Suprapubic skin (tissue), 4 donors: ENCODE measurements around the gene LOC101059915.
"Not testable (repeated sequence)": the region's sequence is repeated elsewhere in the genome, so short reads cannot be mapped to it uniquely, and the experiment has no call there.

Source experiments
- CTCF ChIP-seq, 2 donors: fragments of 200-600 bp in 1 of 2; fragments of 450-650 bp in 1 of 2; sonication (generic) in 1 of 2; IDR thresholded peaks; one replicate each; pipeline ENCODE4 v1.5.1; 2016 to 2019; ENCODE audit warnings: antibody characterized with exemption in 2 of 2, mild to moderate bottlenecking in 1 of 2, moderate library complexity in 1 of 2
- POLR2A ChIP-seq, 2 donors: fragments of 450-650 bp; IDR thresholded peaks; one replicate each; pipeline ENCODE4 v1.6.1; 2017; ENCODE audit warnings: antibody characterized with exemption in 2 of 2, mild to moderate bottlenecking in 2 of 2, moderate library complexity in 2 of 2
- POLR2AphosphoS5 ChIP-seq, 3 donors: sonication (generic); formaldehyde crosslinking; IDR thresholded peaks; one replicate each; pipeline ENCODE4 v1.6.1; 2017; ENCODE audit warnings: antibody characterized with exemption in 3 of 3

- not testable (repeated sequence) for TF ChIP-seq CTCF, POLR2AphosphoS5, POLR2A (IDR thresholded peaks at IDR 0.05)
These were observed 31.1 kb downstream of the LOC101059915 start for GRCh38 chrX:71698299-71699022.
